HCT116 (cell line): ENCODE measurements around the gene SMARCA2.

Experiments
- EZH2phosphoT487 ChIP-seq: fragments of 200-600 bp; IDR thresholded peaks from 2 replicates; pipeline ENCODE4 v1.6.1; 2018; ENCODE audit warnings: antibody characterized with exemption, borderline replicate concordance
- REST ChIP-seq: IDR thresholded peaks from 2 replicates; pipeline ENCODE4 v1.6.1; 2012; ENCODE audit warnings: low read depth
- TF ChIP-seq, protein P1 (sequence below), 3 experiments: fragments of 200-600 bp in 1 of 3; sonication (generic) in 1 of 3; IDR thresholded peaks in 2 of 3; conservative IDR thresholded peaks in 1 of 3; 2 replicates each; pipeline ENCODE4 v1.5.1; 2012 to 2017; ENCODE audit warnings: low read depth in 2 of 3, low read length in 2 of 3, antibody characterized with exemption in 1 of 3, borderline replicate concordance in 1 of 3, control low read depth in 1 of 3, mild to moderate bottlenecking in 1 of 3, mixed read lengths in 1 of 3, mixed run types in 1 of 3, moderate library complexity in 1 of 3; ENCODE audit not compliant: insufficient read depth in 1 of 3

GRCh38 chr9:2018764-2019558, 3.8 kb downstream of the SMARCA2 start:
- no peak for TF ChIP-seq REST
- TF ChIP-seq, protein P1, sequence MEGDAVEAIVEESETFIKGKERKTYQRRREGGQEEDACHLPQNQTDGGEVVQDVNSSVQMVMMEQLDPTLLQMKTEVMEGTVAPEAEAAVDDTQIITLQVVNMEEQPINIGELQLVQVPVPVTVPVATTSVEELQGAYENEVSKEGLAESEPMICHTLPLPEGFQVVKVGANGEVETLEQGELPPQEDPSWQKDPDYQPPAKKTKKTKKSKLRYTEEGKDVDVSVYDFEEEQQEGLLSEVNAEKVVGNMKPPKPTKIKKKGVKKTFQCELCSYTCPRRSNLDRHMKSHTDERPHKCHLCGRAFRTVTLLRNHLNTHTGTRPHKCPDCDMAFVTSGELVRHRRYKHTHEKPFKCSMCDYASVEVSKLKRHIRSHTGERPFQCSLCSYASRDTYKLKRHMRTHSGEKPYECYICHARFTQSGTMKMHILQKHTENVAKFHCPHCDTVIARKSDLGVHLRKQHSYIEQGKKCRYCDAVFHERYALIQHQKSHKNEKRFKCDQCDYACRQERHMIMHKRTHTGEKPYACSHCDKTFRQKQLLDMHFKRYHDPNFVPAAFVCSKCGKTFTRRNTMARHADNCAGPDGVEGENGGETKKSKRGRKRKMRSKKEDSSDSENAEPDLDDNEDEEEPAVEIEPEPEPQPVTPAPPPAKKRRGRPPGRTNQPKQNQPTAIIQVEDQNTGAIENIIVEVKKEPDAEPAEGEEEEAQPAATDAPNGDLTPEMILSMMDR (IDR thresholded peaks at IDR 0.05 in 2 of 3, conservative IDR thresholded peaks at IDR 0.05 in 1 of 3; ENCODE audit: borderline replicate concordance in 1 of 3, insufficient read depth in 1 of 3, low read depth in 2 of 3, low read length in 2 of 3): no peak
- no peak for TF ChIP-seq EZH2phosphoT487
